ENCODE data around the gene IGSF23.
"Not testable (repeated sequence)": the region's sequence is repeated elsewhere in the genome, so short reads cannot be mapped to it uniquely, and the experiment has no call there.

DNA sequence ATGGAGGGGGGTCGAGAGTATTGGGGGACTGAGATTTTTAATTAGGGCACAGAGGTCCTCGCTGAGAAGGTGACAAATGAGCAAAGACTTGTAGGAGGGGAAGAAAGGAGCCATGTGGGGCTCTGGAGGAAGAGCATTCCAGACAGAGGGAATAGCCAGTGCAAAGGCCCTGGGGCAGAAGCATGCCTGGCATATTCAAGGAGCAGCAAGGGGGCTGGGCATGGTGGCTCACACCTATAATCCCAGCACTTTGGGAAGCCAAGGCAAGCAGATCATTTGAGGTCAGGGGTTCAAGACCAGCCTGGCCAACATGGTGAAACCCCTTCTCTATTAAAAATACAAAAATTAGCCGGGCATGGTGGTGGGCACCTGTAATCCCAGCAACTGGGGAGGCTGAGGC is 71.0 kb downstream of the IGSF23 start:
- TF ChIP-seq, protein P1, sequence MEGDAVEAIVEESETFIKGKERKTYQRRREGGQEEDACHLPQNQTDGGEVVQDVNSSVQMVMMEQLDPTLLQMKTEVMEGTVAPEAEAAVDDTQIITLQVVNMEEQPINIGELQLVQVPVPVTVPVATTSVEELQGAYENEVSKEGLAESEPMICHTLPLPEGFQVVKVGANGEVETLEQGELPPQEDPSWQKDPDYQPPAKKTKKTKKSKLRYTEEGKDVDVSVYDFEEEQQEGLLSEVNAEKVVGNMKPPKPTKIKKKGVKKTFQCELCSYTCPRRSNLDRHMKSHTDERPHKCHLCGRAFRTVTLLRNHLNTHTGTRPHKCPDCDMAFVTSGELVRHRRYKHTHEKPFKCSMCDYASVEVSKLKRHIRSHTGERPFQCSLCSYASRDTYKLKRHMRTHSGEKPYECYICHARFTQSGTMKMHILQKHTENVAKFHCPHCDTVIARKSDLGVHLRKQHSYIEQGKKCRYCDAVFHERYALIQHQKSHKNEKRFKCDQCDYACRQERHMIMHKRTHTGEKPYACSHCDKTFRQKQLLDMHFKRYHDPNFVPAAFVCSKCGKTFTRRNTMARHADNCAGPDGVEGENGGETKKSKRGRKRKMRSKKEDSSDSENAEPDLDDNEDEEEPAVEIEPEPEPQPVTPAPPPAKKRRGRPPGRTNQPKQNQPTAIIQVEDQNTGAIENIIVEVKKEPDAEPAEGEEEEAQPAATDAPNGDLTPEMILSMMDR (IDR thresholded peaks at IDR 0.05; ENCODE audit: low read length) = not testable (repeated sequence)
- not testable (repeated sequence) for TF ChIP-seq EZH2 (optimal IDR thresholded peaks at IDR 0.05; ENCODE audit: low read depth, low read length)
